NCI-H2107 (cell line): Measurements from ENCODE around the gene POGK.

Experiments
- DNase-seq: peaks from one replicate; lab custom pipeline; 2025; lab: John Stamatoyannopoulos, UW

POGK gene

DNA sequence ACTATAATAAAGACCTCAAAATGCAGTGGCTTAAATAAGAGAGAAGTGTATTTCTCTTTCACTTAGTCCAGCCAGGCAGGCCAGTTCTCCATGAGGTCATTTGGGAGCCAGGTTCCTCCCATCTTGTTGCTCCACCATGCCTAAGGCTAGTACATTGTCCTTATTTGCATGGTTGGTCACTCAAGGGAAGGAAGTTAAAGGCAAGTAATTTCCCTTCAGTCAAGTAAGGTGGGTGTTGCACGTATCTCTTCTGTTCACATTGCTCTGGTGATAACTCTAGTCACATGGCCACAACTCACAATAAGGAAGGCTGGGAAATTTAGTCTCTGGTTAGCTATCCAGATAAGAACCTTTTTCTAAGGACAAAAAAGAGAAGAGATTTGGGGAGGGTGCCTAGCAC, 64.0 kb downstream of the POGK start:
- no peak for DNase-seq

DNA sequence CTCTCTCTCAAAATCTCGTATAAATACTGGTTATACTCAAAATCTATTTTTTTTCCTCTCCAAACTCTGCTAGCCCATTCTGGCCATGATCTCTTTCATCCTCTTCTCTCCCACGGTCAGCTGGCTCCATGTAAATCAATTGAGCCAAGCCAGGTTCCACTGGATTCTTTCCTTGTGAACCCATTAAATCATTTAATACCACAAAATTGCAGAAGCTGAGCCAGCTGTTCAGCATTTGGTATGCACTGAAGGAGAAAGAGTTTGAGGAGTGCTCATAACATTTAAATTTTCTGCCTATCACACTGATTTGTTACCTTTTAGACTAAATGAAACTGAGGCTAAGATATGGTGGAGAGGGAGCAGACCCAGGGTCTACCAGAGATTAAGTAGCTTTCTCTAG, 65.9 kb downstream of the POGK start:
- DNase-seq: no peak

DNA sequence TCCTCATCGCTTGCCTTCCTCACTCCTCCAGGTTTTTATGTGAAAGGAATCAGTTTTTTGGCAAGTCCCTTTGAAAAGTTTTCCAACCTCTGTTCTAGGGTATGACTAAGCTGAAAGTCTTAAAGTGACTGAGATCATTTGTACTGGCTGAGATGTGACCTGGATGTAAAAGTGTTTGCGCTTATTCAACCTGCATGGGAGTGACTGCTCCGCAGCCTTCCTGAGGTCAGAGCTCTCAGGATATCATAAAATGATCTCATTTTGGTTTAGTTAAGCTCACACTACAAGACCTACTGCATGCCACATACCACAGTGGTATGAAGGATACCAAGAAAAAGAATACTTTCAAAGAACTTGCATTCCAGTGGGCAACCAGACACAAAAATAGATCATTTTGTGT, 66.6 kb downstream of the POGK start:
- DNase-seq: no peak
